ENCODE data around the gene C16orf90.

- TF ChIP-seq, protein P1, sequence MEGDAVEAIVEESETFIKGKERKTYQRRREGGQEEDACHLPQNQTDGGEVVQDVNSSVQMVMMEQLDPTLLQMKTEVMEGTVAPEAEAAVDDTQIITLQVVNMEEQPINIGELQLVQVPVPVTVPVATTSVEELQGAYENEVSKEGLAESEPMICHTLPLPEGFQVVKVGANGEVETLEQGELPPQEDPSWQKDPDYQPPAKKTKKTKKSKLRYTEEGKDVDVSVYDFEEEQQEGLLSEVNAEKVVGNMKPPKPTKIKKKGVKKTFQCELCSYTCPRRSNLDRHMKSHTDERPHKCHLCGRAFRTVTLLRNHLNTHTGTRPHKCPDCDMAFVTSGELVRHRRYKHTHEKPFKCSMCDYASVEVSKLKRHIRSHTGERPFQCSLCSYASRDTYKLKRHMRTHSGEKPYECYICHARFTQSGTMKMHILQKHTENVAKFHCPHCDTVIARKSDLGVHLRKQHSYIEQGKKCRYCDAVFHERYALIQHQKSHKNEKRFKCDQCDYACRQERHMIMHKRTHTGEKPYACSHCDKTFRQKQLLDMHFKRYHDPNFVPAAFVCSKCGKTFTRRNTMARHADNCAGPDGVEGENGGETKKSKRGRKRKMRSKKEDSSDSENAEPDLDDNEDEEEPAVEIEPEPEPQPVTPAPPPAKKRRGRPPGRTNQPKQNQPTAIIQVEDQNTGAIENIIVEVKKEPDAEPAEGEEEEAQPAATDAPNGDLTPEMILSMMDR (IDR thresholded peaks at IDR 0.05), result no peak
- TF ChIP-seq POLR2A (IDR thresholded peaks at IDR 0.05), result no peak
Measured at GRCh38 chr16:3470723-3471122, 24.6 kb downstream of the C16orf90 start.
